ENCODE results near the gene SPP1. TPM values are rescaled to one million over a fixed set of nuclear protein-coding genes. Genes with fewer than 3 reads are reported as not detected.

Gene SPP1
- total RNA-seq, 1 experiment from 2014 or later: 0.87 TPM

DNA sequence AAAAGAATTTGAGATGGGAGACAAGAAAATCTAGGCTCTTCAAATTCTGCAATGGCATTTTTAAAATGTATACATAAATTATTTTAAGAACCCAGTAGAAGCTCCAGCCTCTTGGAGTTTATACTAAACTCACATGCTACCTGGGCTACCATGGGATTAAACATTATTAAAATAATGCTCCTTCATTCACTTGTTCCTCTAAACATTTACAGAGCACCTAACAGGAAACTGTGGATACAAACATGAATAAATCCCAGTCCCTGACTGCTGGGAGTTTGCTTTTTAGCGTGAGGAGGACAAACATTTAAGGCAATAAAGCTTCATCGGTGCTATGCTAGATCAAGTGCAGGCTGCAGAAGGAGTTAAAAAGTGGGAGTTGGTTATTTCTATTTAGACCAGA, 5.4 kb upstream of the SPP1 start:
- H3K36me3 ChIP-seq: no peaks in the 10 kb centered on the region
- peaks cover 10% of the 10 kb centered on the region; the same call in 1 of the 2 replicates for H3K4me1 ChIP-seq
- no peaks in the 10 kb centered on the region; the same call in 1 of the 2 replicates for H3K9me3 ChIP-seq (replicated peaks)
- H3K4me3 ChIP-seq: no peak overlapping the region
- no peak for DNase-seq
- no peaks in the 10 kb centered on the region for H3K27me3 ChIP-seq
- H3K27ac ChIP-seq: no peak overlapping the region

DNA sequence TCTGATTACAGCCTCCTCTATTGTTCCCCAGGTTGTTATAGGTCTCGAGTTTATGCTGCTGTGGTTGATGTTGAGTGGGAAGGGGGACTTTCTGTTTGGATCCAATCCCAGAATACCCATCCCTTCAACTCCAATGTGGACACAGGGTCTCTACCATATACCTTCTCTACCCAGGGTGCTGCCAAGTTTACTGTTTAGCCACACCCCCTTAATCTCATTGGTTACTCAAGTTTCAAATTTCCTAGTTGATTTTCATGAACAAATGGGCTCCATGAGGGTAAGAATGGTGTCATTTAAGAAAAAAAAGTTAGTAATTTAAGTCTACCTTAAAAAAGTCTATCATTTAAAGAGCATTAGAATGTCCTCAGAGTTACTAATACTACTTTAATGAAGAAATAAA, 3.6 kb upstream of the SPP1 start:
- no peak overlapping the region for H3K27ac ChIP-seq
- H3K4me3 ChIP-seq: no peak overlapping the region
- H3K27me3 ChIP-seq: 0 out of 2 replicates have a peak, but pooled peaks cover 2% of the 10 kb centered on the region
- peak in 1 of 2 experiments; percentile 32 for DNase-seq
- no peaks in the 10 kb centered on the region; the same call in 1 of the 2 replicates for H3K9me3 ChIP-seq (replicated peaks)
- peaks cover 15% of the 10 kb centered on the region; the same call in 1 of the 2 replicates for H3K4me1 ChIP-seq
- H3K36me3 ChIP-seq: no peaks in the 10 kb centered on the region

DNA sequence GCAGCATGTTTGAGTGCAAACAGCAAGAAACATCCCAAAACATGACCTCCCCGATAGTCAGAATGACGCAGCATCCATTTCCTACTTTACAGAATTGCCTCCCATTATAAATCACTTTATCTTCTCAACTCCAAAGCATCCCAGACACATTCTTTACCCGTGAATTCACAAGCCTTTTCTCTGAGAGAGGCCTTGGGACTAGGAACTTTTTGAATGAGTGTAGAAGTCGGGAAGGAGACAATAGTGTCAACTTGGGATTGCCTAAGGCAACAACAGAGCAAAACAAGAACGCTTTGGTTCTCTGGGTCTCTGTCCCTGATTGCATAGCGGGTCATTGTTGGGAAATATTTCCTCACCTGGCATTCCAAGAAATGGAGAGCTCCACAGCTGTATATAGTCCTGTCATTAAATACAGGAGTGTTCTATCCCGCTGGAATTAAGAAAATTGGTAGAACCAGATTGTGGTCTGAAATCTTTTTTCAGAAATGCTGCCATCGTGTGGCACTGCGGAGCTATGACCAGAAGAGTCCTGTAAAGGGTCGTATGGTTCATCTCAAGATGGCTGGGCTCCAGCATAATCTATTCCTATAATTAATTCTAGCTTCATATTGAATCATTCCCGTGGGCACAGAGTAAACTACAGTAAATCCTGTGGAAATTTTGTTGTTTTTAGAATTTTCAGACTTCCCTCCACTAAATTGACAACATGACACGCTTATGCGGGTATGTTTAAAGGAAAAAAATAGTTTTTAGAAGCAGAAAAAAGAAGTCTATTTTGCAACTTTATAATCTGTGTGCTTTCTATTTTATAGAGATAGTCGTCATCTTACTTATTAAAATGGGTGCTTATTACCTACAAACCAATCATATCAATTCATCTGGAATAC, 2.0 kb upstream of the SPP1 start:
- Histone ChIP-seq H3K27ac (no peak overlapping the region), H3K36me3 (no peaks in the 10 kb centered on the region), H3K4me1 (peaks cover 10% of the 10 kb centered on the region; the same call in 1 of the 2 replicates), H3K4me3 (no peak overlapping the region), H3K9me3 (replicated peaks) (no peaks in the 10 kb centered on the region), H3K27me3 (0 out of 2 replicates have a peak, but pooled peaks cover 2% of the 10 kb centered on the region)
- peak; percentile 55 to 82 for DNase-seq

GRCh38 chr4:87974856-87975462, 555 bp upstream of the SPP1 start:
- Histone ChIP-seq H3K27me3 (0 out of 2 replicates have a peak, but pooled peaks cover 2% of the 10 kb centered on the region), H3K4me3 (no peak overlapping the region), H3K4me1 (peaks cover 10% of the 10 kb centered on the region; the same call in 1 of the 2 replicates), H3K27ac (no peak overlapping the region), H3K36me3 (no peaks in the 10 kb centered on the region), H3K9me3 (replicated peaks) (no peaks in the 10 kb centered on the region)
- no peak for DNase-seq

GRCh38 chr4:87977521-87978278, 2.2 kb downstream of the SPP1 start:
- H3K4me3 ChIP-seq: no peak overlapping the region
- DNase-seq: no peak

DNA sequence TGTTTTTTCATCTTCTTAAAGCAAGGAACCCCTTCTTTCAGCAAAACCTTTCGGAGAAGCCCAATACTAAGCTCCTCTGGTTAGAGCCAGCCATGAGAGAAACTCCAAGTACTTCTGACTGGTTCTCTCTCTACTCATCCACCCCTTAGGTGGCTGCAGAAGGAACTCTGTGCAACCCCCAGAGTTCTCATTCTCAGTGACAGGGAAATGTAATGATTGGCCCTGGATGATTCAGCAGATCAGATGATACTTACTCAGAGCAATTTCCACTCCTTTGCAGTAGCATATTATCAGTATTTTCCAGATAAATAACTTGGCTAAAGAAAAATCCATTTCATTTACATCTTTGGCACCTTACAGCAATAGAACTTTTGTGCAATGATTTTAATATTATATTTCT, 3.2 kb downstream of the SPP1 start:
- no peak overlapping the region for H3K27ac ChIP-seq
- no peak for DNase-seq
- no peaks in the 10 kb centered on the region for H3K36me3 ChIP-seq
- no peak overlapping the region for H3K4me3 ChIP-seq
- peaks cover 5% of the 10 kb centered on the region; the same call in 1 of the 2 replicates for H3K4me1 ChIP-seq
- H3K27me3 ChIP-seq: 0 out of 2 replicates have a peak, but pooled peaks cover 2% of the 10 kb centered on the region
- no peaks in the 10 kb centered on the region for H3K9me3 ChIP-seq (replicated peaks)

More at GRCh38 chr4:87977521-87978278, 2.2 kb downstream of the SPP1 start:
- Histone ChIP-seq H3K36me3 (no peaks in the 10 kb centered on the region), H3K27me3 (0 out of 2 replicates have a peak, but pooled peaks cover 2% of the 10 kb centered on the region), H3K9me3 (replicated peaks) (no peaks in the 10 kb centered on the region), H3K27ac (no peak overlapping the region), H3K4me1 (peaks cover 10% of the 10 kb centered on the region; the same call in 1 of the 2 replicates)

GRCh38 chr4:87979810-87980209, 4.3 kb downstream of the SPP1 start:
- H3K27me3 ChIP-seq: 0 out of 2 replicates have a peak, but pooled peaks cover 2% of the 10 kb centered on the region

GRCh38 chr4:87981486-87981885, 6.0 kb downstream of the SPP1 start:
- H3K27ac ChIP-seq: no peak overlapping the region
- no peaks in the 10 kb centered on the region for H3K9me3 ChIP-seq (replicated peaks)
- no peaks in the 10 kb centered on the region for H3K27me3 ChIP-seq
- no peak overlapping the region for H3K4me3 ChIP-seq
- H3K4me1 ChIP-seq: no peaks in the 10 kb centered on the region
- DNase-seq: no peak
- H3K36me3 ChIP-seq: no peaks in the 10 kb centered on the region

More at GRCh38 chr4:87979810-87980209, 4.3 kb downstream of the SPP1 start:
- Histone ChIP-seq H3K4me1 (peaks cover 5% of the 10 kb centered on the region; the same call in 1 of the 2 replicates), H3K27ac (no peak overlapping the region), H3K4me3 (no peak overlapping the region), H3K9me3 (replicated peaks) (no peaks in the 10 kb centered on the region), H3K36me3 (no peaks in the 10 kb centered on the region)
- DNase-seq: no peak

GRCh38 chr4:87982036-87982435, 6.5 kb downstream of the SPP1 start:
- no peak for DNase-seq
- no peak overlapping the region for H3K4me3 ChIP-seq
- H3K9me3 ChIP-seq (replicated peaks): no peaks in the 10 kb centered on the region
- H3K36me3 ChIP-seq: no peaks in the 10 kb centered on the region
- no peaks in the 10 kb centered on the region for H3K4me1 ChIP-seq
- H3K27ac ChIP-seq: no peak overlapping the region
- 0 out of 2 replicates have a peak, but pooled peaks cover 4% of the 10 kb centered on the region for H3K27me3 ChIP-seq

DNA sequence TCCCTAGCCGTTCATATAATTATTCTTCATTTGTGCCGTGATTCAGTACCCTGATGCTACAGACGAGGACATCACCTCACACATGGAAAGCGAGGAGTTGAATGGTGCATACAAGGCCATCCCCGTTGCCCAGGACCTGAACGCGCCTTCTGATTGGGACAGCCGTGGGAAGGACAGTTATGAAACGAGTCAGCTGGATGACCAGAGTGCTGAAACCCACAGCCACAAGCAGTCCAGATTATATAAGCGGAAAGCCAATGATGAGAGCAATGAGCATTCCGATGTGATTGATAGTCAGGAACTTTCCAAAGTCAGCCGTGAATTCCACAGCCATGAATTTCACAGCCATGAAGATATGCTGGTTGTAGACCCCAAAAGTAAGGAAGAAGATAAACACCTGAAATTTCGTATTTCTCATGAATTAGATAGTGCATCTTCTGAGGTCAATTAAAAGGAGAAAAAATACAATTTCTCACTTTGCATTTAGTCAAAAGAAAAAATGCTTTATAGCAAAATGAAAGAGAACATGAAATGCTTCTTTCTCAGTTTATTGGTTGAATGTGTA, 7.0 kb downstream of the SPP1 start:
- Histone ChIP-seq H3K4me1 (no peaks in the 10 kb centered on the region), H3K27ac (no peak overlapping the region), H3K36me3 (no peaks in the 10 kb centered on the region), H3K27me3 (0 out of 2 replicates have a peak, but pooled peaks cover 4% of the 10 kb centered on the region), H3K9me3 (replicated peaks) (no peaks in the 10 kb centered on the region), H3K4me3 (no peak overlapping the region)
- no peak for DNase-seq

GRCh38 chr4:87983996-87984395, 8.5 kb downstream of the SPP1 start:
- Histone ChIP-seq H3K27ac (no peak overlapping the region), H3K36me3 (no peaks in the 10 kb centered on the region), H3K4me1 (no peaks in the 10 kb centered on the region), H3K9me3 (replicated peaks) (no peaks in the 10 kb centered on the region), H3K4me3 (no peak overlapping the region), H3K27me3 (0 out of 2 replicates have a peak, but pooled peaks cover 4% of the 10 kb centered on the region)
- no peak for DNase-seq

DNA sequence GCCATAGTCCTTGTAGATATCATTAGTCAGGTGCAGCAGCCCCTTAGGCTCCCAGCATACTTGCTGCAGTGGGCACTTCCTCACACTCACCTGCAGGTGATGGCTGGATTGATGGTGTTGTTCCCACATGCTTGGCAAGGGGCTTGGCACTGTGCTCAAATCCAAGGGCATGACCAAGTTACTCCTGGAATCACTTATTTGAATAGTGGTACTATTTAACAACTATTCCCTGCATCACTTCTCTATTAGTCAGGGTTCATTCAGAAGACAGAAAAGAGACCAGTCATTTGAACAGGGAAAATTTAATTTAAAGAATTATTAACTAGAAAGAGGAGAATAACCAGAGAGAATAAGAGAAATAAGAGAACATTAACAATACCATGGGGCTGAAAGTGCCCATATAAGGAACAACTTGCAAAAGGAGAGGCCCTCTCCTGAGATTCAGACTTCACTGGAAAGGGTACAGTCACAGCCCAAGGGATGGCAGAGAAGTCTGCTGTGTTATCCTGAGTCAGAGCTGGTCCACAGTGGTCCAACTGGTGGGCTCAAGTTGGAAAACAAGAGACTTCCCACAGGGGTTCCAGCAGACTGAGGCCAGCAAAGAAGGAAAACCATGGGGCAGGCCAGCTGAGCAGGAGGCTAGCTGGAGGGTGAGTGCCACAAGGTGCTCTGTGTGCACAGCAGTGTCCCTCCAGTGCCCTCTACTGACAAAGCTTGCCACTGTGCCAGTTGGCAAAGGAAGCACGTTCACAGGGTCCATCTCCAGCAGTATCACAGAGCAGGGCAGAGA, 9.8 kb downstream of the SPP1 start:
- Histone ChIP-seq H3K36me3 (no peaks in the 10 kb centered on the region), H3K27ac (no peak overlapping the region), H3K4me3 (no peak overlapping the region), H3K27me3 (0 out of 2 replicates have a peak, but pooled peaks cover 4% of the 10 kb centered on the region), H3K9me3 (replicated peaks) (no peaks in the 10 kb centered on the region), H3K4me1 (no peaks in the 10 kb centered on the region)
- peak; percentile 38 to 61 for DNase-seq

GRCh38 chr4:87985887-87986200, 10.3 kb downstream of the SPP1 start:
- H3K36me3 ChIP-seq: no peaks in the 10 kb centered on the region
- H3K4me3 ChIP-seq: no peak overlapping the region
- no peak for DNase-seq
- H3K27ac ChIP-seq: no peak overlapping the region
- H3K27me3 ChIP-seq: 0 out of 2 replicates have a peak, but pooled peaks cover 4% of the 10 kb centered on the region
- H3K9me3 ChIP-seq (replicated peaks): no peaks in the 10 kb centered on the region
- H3K4me1 ChIP-seq: no peaks in the 10 kb centered on the region
